CD4-positive, alpha-beta T cell treated with Interleukin-4 for 1 hour (primary cell): ENCODE results near the gene PIEZO2.
"Not testable (repeated sequence)": the region's sequence is repeated elsewhere in the genome, so short reads cannot be mapped to it uniquely, and the experiment has no call there.

Experiments
- DNase-seq, 2 donors: peaks; one replicate each; pipeline ENCODE4 v3.0.0-alpha.2; 2020 to 2022

Gene PIEZO2

DNA sequence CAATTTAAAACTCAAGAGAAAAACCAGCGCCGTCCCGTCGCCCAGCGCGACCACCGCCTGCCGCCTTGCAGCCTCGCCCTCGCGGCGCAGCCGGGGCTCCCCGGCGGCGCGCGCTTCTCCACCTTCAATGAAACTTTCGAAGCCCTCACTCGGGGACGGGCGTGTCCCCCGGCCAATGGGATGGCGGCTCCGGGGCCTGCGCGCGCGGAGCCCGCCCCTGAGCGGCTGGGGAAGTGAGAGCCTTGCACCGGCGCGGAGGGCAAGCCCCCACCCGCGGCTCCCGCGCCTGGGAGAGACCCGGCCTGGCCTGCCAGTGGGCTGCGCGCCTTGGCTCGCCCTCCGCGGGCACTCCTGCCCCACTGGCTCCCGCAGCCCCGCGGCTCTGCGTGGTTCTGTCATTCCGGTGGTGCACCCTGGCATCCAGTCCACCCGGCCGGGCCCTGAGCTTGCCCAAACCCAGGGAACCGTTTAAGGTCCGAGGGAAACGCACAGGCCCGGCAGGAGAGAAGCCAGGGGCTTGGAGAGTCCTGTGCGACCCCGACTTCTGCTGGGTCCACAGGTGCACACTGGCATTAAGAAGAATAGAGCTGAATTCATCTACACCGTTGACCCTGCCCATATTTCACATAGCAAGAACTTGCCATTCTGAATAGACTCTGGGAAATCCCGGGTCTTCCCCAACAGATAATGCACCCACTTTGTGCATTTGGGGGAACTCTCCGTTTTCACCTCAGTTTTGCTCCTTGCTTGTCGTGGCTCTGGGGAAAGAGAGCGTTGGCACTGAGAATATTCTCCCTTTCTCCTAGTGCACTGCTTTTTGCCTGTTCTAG lies at the start of gene PIEZO2:
TSS of gene PIEZO2 (minus strand) at position 129 of the 830 bp plus-strand sequence. CDS start 981 bp downstream, outside the sequence.
- DNase-seq: peak in 1 of 2 donors; percentile 2

DNA sequence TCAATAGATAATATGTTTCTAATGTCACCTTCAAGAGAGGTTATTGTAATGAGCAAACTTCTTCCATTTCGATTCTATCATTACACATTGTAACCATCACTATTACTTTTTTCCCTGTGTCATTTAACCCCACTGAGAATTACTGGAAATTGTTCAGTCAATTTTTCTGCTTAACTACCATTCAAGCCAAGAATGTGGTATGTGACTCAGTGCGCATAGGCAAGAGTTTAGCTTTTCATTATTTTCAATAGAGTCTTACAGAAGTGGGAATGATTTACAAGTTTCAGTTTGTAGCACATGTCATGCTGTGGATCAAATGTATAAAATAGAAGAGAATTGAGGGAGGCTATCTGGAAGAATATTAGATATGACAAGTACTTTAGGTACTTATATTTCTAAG lies 34.3 kb upstream of the PIEZO2 start:
- DNase-seq: no peak

DNA sequence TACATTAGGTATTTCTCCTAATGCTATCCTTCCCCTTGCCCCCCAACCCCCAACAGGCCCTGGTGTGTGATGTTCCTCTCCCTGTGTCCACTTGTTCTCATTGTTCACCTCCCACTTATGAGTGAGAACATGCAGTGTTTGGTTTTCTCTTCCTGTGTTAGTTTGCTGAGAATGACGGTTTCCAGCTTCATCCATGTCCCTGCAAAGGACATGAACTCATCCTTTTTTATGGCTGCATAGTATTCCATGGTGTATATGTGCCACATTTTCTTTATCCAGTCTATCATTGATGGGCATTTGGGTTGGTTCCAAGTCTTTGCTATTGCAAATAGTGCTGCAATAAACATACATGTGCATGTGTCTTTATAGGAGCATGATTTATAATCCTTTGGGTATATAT lies 32.3 kb upstream of the PIEZO2 start:
- DNase-seq: not testable (repeated sequence)

DNA sequence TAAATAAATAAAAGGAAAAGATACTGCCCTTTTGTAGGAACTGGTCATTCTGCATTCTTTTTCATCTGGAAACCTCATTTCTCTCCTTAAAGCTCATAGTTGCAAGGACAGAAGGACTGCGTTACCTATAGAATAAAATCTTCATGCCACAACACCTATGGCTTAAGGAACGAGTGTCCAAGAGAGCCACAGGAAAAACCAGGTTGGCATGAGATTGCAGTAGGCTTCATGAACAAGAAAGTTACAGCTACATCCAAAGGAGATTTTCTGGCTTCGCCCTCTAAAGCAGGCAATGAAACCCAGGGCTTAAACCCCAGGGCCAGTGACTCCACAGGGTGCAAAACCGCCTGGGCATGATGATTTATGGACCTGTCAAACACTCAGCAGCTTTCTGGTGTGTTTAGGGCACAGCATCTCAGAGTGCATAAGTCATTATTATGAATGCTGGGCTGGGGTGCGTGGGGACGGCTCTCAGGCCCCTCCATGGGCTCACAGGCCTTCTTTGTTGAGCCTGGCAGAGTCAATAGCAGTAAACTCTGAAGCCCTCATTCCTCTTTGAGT lies 30.7 kb upstream of the PIEZO2 start:
- no peak for DNase-seq

DNA sequence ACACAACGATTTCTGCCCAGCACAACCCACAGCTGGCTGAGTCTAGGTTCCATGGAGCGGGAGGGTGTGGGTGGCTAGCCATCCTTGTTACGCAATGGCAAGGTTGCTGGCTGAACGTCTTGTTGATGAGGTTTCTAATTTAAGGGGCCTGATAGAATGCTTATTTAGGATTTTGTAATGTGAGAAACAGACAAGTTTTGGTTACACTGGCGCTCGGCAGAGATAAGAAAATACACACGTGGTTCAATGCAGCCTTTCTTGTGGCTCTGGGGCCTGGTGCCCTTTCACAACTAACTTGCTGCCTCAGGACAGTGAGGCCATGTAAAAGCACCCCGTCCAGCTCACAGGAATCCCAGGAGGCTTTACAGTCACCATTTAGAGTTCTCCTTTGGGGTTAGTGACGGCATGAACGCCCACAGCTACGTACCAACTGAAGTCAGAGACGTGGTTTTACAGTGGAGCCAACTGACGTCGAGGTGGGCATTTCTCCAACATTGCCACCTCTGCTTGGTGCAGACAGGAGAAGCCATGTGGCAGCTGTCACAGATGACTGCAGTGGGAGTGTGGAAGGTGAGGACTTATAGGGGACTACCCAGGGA lies 29.7 kb upstream of the PIEZO2 start:
- no peak for DNase-seq

DNA sequence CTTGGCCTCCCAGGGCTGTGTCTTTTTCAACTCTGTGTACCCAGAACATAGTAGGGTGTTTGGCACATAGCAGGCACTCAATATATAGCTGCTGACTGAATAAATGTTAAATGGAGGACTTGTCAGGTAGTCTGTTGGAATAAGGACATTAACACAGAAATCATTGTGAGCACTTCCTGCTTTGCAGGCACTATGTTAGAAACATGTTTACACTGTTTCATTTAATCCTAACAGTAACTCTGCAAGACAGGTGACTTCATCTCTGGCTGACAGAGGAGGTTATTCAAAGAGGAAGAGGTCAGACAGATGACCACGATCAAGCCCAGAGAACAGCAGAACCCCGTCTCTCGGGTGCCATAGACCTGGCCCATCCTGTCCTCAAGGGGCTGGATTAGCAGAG lies 28.0 kb upstream of the PIEZO2 start:
- no peak for DNase-seq

DNA sequence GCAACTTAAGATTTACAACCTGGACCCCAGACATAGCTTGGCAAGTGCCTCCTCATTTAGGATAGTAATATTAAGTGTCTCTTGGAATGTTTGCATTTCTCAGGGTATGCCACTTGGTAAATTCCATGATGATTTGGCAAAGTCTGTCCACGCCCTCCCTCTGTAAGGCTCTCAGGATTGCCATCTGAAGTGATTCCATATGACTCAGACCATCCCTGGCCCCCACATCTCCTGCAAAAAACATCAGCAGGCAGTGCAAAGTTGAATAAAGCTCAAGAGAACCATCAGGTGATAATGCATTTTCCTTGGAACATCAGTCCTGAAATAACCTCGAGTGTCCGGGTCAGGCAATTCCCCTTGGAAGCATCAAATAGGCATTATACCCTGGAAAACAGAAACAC lies 27.1 kb upstream of the PIEZO2 start:
- no peak for DNase-seq

DNA sequence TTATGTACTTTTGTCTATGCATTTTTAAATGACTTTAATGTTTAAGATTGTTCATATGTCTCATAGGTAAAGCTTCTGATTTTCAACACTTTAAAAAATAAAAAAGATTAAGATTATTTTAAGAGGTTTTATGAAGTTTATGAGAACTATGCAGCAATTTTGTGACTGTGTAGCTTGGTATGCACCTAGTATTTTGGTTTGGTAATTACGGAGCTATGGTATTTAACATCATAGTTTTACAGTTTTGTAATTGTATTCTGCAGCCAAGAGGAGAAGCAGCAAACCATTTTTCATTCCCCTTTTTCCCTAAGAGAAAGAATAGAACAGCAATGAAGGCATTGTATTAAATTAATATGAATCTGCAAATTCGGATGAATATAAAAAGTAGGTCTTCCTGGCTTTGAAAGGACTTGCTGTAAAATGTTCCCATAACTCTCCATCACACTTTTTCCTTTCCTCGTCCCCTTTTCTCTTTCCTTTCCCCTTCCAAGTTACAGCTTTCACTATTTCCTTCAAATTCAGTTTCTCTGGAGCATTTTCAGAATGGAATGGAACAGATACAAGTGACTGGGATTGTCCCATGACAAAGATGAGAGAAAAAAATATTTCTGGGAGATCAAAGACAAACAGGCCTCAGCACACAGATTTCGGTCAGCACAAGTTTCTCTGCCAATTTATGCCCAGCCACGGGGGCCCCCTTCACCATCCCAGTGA lies 26.1 kb upstream of the PIEZO2 start:
- DNase-seq: no peak

DNA sequence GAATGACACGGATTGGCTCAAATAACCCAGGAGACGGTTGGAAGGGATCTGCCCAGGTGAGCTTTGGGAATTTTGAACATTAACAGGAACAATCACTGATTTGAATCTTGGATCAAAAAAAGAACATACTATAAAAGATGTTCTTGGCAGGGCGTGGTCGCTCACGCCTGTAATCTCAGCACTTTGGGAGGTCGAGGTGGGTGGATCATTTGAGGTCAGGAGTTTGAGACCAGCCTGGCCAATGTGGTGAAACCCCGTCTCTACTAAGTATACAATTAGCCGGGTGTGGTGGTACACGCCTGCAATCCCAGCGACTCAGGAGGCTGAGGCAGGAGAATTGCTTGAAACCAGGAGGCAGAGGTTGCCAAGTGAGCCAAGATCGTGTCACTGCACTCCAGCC lies 24.8 kb upstream of the PIEZO2 start:
- not testable (repeated sequence) for DNase-seq

DNA sequence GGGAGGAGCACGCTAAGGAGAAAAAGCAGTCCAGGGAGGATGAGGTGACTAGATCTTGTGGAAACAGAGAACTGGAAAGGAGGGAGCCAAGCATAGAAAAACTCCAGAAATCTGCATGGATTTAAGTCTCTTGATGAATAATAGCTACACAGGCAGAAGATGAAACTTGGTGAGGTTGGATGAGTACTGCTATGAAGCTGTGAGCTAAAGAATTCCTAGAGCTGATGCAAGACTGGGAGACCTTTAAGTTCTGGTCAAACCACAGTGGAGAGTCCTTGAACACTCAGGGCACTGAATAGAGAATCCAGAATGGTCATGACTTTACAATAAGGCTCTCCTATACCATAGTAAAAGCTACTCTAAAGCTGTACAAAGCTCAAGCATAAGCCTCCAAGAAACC lies 18.4 kb upstream of the PIEZO2 start:
- DNase-seq: no peak

DNA sequence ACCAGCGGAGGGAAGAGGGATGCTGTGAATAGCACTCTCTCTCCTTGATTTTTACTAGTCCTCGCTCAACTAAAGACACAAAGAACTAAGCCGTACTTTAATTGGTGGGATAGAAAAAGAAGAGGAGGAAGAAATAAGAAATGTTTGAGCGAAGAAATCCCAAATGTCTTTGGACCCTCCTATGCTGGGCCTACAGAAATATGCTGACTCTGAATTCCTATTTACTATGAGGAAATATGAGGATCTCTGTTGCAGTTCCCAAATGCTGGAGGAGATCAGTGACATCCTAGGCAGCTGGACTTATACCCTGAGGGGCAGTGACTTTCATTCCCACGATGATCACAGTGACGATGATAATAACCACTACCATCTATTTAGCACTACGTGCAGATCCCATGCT lies 16.6 kb upstream of the PIEZO2 start:
- DNase-seq: no peak

DNA sequence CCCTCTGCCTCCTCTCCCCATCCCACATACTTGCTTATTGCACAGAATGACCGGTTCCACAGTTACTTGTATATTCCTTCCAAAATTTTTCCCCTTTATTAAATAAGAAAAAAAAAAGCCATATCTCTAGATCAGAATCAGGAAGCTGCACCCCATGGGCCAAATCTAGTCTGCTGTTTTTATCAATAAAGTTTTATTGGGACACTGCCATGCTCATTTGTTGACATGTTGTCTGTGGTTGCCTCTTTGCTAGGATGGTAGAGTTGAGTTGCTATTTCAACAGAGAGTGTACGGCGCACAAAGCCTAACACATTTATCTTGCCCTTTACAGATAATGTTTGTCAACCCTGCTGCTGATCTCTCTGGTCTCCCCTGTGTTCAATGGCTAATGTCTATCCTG lies 15.8 kb upstream of the PIEZO2 start:
- DNase-seq: no peak

DNA sequence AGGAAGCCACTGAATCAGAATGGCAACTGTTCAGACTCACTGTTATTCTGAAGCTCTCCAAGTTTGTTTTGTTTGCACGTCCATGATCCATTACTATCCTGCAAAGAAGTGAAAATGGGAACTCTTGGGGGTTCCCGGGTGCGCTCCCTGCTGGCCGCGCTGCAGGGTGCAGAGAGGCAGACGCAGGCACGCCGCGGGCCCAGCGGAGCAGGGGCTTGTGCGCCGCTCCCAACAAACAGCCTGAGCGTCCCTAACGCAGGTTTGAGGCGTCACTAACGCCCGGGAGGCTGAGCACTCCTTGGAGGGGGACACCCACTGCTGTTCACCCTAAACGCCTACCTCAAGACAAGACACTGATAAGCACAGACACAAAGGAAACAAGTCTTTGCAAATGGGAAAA lies 14.3 kb upstream of the PIEZO2 start:
- no peak for DNase-seq

DNA sequence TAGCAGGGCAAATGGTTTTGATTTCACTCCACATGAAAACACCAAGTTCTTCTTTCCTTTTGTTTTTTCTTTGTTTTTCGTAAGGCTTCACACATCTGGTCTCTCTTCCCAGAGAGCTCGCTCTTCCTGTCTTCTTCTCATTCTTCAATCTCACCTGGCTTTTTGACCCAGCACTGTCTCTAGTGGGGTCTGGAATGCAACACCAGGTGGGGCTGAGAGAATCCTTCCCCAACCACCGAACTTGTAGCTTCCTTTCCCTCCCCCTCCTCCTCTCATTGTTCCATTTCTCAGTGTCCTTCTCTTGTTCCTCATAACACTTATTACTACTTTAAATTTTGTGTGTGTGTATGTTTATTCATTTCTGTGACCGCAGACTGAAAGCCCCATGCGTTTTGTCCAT lies 13.5 kb upstream of the PIEZO2 start:
- no peak for DNase-seq

DNA sequence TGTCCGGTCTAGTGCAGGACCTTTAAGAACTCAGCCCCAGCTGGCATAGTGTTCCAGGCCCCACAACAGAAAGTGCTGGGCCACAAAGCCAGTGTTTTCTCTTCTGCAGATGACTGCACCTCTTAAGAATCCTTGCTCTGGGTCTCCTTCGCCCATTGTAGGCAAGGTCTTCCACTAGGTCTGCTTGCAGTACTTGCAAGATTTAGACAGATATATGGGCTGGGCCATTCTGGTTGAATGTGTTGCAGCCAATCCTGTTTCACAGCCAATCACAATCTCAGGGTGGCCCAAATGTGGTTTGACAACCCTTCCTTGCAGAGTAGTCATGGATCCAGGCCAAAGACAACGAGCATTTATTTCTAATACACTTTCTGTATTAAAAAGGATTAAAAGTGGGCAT lies 13.1 kb upstream of the PIEZO2 start:
- no peak for DNase-seq

DNA sequence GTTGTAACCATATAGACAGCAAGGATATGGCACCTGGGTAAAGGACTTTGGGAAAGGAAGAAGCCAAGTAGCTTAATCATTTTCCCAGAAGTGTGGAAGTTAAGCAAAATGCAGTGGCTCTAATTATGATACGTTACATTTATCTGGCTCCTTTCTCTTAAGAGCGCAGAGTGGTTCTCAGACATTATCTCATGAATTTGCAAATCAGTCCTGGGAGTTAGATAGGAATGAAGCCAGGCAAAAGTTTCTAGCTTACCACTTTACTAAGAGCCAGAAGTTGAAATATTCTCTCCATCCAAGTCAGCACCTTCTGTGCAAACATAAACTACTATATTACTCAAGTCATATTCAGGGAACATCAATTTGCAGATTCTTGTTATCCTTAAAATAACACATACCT lies 10.9 kb upstream of the PIEZO2 start:
- no peak for DNase-seq

DNA sequence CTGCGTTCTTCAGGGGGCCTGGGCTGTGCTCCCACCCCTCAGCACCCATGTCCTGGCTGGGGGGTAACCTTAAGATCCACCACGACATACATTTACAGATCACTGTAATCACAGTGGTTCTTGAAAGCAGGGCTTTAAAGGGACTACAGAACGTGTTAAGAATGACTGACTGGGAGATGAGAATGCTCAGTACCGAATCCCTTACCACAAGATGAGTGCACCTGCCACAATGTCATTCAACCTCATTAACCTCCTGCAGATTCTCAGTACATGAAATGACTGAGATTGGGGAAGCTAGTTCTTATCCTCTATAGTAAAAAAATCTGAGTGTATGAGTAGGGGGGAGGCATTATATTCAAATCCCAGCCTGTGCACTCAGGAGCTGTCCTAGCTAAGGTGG lies 10.5 kb upstream of the PIEZO2 start:
- DNase-seq: no peak

DNA sequence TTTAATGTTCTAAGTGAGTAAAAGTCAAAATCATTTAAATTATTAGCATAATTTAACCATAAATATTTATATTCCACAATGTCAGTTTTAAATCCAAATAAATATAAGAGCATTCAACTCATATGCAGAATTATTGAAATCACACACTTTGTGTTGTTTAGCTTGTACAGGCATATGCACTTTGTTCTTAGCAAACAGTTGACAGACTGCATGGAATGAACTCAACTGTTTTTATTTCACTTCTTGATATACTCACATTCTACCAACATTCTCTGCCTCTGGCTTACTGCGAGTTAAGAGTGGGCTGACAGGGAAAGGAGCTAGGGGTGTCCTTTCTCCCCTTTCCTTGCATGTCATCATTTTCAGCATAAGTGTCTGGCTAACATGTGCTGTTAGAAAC lies 7.6 kb upstream of the PIEZO2 start:
- DNase-seq: no peak

DNA sequence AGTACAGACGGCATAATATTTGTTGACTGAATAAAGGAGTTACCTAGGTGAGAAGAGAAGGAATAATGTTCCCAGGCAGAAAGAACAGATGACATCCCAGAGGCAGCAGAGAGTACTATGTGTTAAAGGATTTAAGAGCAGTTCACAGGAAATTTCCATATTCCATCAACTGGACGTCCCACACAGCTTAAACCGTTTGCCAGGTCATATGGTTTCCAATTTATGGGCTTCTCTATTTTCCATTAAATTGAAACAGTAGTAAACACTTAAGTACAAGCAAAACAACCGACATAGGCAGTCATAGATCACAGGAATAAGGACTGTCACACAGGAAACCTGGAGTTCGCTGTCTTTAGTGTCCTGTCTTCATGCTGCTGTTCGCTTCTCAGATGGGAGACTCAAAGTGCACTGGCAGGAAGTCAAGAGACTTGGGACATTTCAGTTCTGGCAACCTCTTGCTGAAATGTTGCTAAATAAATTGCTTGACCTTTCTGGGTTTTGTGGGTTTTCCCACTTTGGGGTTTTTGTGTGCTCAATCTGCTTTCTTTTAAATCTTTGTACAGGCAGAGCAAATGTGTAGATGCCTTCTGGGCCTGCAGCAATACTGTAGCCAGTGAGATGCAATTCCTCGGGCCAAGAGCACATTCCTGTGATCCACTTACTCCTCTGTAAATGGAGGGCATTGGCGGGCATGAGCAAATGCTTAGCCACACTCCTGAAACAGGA lies 5.8 kb upstream of the PIEZO2 start:
- DNase-seq: no peak

DNA sequence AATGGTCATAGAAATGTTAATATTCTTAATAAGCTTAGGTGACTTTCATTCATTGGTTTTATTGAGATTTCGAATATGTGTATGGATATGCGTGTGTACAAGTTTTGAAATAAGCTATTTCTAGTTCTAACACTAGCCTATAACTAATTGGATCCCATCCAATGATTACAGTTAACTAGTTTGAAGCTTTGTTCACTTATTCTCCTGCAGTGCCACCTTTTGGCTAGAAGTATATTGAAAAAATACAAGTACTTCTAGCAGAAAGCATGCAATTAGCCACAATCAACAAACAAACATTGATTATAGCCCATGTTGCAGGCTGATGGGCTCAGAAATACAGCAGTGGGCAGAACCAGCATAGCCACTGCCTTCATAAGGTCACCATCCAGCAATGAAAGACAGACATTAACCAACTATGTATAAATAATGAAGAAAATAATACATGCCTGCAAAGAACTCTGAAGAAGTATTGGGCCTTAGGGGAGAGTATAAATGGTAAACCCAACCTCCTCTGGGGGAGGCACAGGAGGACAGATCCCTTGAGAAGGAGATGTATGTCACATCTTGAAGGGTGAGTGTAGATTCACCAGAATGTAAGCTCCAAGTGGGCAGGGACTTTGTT lies 5.1 kb upstream of the PIEZO2 start:
- DNase-seq: no peak

DNA sequence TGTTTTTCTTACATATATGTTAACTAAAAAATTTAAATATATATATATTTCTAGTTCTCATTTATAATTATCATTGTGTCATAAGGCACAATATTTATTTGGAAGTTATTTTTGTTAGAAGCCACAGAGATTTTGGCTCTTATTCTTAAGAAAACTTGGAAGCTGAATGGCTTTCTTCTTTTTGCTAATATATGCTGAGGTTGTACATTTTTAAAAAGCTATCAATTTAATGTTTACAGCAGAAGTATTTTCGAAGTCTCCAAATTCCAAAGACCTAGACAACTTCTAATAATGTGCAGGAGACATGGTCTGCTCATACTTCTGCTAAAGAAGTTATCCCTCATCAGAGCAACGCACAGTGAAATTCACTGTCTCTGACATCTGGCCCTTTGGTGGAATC lies 3.7 kb upstream of the PIEZO2 start:
- no peak for DNase-seq

DNA sequence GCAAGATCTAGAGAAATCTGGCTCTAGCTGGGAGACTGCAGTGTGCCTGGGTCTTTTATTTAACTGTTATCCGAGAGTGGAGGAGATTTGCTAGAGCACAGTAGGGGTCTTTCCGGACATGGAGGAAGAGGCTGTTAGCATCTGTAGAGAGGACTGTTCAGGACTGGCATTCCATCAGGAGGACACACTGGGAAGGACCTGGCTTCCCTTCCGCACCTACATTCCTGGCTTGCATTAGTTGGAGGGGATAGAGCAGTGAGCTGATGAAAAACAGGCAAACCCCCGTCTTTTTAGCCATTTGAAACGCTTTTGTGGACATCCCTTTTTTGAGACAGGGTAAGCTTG lies 874 bp upstream of the PIEZO2 start:
- no peak for DNase-seq
